GM12892 (cell line): ENCODE results near the gene GREB1L.

Source experiments
- DNase-seq: peaks from one replicate; pipeline ENCODE4 v3.0.0; 2011; ENCODE audit not compliant: insufficient read length
- FAIRE-seq: peaks from 2 replicates; lab custom pipeline; 2011; peaks lifted over from hg19 to GRCh38; lab: Jason Lieb, UNC
- POLR2A ChIP-seq: IDR thresholded peaks from 2 replicates; pipeline ENCODE4 v1.6.1; 2011; ENCODE audit warnings: low read depth, low read length, control low read depth
- POLR2AphosphoS5 ChIP-seq: IDR thresholded peaks from 2 replicates; pipeline ENCODE4 v1.6.1; 2011; ENCODE audit warnings: low read depth, low read length, control low read depth
- TAF1 ChIP-seq: IDR thresholded peaks from 2 replicates; pipeline ENCODE4 v1.6.1; 2011; ENCODE audit warnings: low read depth, mild to moderate bottlenecking, control low read depth, low read length, borderline replicate concordance

The GREB1L gene

GRCh38 chr18:21489119-21489750 is 247.2 kb downstream of the GREB1L start:
- peak; percentile 42 for FAIRE-seq

DNA sequence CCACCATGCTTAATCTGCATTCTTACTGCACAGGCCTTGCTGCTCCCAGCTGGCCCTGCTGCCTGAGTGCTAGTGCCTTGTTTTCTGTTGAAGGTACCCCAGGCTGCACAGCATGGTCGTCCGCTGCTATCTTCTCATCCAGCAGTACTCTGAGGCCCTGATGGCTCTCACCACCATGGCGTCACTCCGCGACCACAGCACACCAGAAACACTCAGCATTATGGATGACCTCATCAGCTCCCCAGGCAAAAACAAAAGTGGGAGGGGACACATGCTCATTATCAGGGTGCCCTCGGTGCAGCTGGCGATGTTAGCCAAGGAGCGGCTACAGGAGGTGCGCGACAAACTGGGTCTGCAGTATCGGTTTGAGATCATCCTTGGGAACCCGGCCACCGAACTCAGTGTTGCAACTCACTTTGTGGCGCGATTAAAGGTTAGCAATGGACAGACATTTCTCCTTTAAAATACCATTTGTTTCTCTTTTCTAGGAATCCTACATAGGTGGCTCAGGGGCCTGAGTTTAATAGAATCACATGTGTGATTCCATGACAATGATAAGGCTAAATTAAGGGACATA is 248.0 kb downstream of the GREB1L start:
- FAIRE-seq (no peak), DNase-seq (no peak)
- TF ChIP-seq TAF1 (no peak), POLR2AphosphoS5 (no peak), POLR2A (no peak)

More at GRCh38 chr18:21489119-21489750, 247.2 kb downstream of the GREB1L start:
- peak; percentile 39 for DNase-seq
- TF ChIP-seq POLR2AphosphoS5 (no peak), TAF1 (no peak), POLR2A (no peak)

GRCh38 chr18:21490748-21491147 is 248.7 kb downstream of the GREB1L start:
- no peak for DNase-seq
- TF ChIP-seq TAF1 (no peak), POLR2AphosphoS5 (no peak), POLR2A (no peak)
- no peak for FAIRE-seq

GRCh38 chr18:21496277-21496835 is 254.3 kb downstream of the GREB1L start:
- FAIRE-seq (no peak), DNase-seq (no peak)
- TF ChIP-seq TAF1, result no peak
- no peak for TF ChIP-seq POLR2AphosphoS5
- TF ChIP-seq POLR2A, result no peak

DNA sequence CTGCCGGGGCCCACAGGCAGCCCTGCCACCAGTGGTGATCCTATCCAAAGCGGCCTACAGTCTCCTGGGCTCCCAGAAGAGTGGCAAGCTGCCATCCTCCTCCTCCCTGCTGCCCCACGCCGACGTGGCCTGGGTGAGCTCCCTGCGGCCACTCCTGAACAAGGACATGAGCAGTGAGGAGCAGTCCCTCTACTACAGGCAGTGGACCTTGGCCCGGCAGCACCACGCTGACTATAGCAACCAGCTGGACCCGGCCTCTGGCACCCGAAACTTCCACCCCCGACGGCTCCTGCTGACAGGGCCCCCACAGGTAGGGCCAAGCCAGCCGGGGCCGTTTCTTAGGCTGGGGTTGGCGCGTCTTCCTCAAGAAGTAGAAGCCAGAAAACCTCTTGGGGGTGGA is 258.0 kb downstream of the GREB1L start:
- FAIRE-seq (no peak), DNase-seq (no peak)
- TF ChIP-seq TAF1 (no peak), POLR2A (no peak), POLR2AphosphoS5 (no peak)

- FAIRE-seq (no peak), DNase-seq (no peak)
- TF ChIP-seq POLR2A (no peak), TAF1 (no peak), POLR2AphosphoS5 (no peak)
These were observed 260.6 kb downstream of the GREB1L start for GRCh38 chr18:21502661-21503060.

GRCh38 chr18:21507913-21508701 is 266.1 kb downstream of the GREB1L start:
- no peak for DNase-seq
- no peak for FAIRE-seq
- TF ChIP-seq POLR2AphosphoS5 (no peak), TAF1 (no peak), POLR2A (no peak)

GRCh38 chr18:21509062-21509461 is 267.0 kb downstream of the GREB1L start:
- DNase-seq (no peak), FAIRE-seq (no peak)
- TF ChIP-seq POLR2AphosphoS5 (no peak), POLR2A (no peak)

- FAIRE-seq, result no peak
- no peak for TF ChIP-seq POLR2AphosphoS5
- no peak for TF ChIP-seq TAF1
- TF ChIP-seq POLR2A, result no peak
- DNase-seq, result no peak
These were observed 271.3 kb downstream of the GREB1L start for GRCh38 chr18:21513292-21513691.

DNA sequence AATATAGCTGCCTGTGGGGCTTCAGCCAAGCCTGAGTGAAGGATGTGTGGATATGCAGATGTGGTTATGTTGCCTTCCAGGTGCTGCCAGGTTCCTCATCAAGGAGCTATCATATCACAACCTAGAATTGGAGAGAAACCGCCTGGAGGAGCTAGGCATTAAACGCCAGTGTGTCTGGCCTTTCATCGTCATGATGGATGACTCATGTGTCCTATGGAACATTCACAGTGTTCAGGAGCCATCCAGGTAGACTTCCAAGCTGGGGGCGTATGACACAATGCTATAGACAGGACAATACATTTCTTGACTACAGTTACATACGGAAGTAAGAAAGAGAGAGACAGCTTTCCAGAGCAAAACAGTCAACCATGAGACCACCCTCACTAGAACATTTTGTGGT is 271.7 kb downstream of the GREB1L start:
- TF ChIP-seq POLR2AphosphoS5 (no peak), POLR2A (no peak), TAF1 (no peak)
- DNase-seq (no peak), FAIRE-seq (no peak)

DNA sequence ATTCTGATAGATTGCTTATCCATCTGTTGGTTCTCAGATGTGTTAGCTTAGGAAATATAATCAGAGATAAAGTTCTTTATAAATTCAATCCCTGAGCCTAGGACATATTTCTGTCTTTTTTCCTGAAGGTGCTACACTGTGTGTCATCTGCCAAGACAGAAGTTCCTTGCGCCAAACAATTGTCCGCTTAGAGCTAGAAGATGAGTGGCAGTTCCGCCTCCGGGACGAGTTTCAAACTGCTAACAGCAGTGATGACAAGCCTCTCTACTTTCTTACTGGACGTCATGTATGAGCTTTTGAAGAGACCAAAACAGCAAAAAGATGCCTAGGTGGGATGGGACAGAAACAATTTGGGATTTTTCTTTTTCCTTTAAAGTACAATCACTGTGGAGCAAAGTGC is 280.5 kb downstream of the GREB1L start:
- no peak for FAIRE-seq
- DNase-seq, result no peak
- TF ChIP-seq TAF1 (no peak), POLR2AphosphoS5 (no peak), POLR2A (no peak)

DNA sequence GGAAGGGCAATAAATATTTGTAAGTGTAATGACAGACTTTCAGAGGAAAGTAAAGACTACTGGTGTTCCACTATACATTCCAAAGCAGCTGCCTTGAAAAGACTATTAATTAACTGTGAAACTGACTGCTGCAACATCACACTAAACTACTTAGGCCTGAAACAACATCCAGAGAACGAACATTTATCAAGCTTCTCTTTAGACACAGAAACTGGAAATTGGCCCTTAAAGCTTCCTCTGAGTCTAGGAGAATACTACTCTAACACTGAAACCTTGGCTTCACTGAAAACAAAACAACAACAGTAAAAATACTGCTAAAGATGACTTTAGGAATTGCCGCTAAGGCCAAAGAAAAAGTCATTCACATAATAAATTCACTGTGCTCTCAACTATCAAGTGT is 283.9 kb downstream of the GREB1L start:
- TF ChIP-seq POLR2AphosphoS5 (no peak), TAF1 (no peak), POLR2A (no peak)
- FAIRE-seq (no peak), DNase-seq (no peak)
